ENCODE results near the gene KCNJ6. TPM values are rescaled to one million over a fixed set of nuclear protein-coding genes. Genes with fewer than 3 reads are reported as not detected.

The KCNJ6 gene
- not detected for total RNA-seq

GRCh38 chr21:37916310-37917051, at the start of gene KCNJ6:
KCNJ6 (minus strand) TSS chr21:37916457; CDS start chr21:37840682, 75,775 bp downstream.
- peaks cover 2% of the 10 kb centered on the region for H3K36me3 Mint-ChIP-seq
- CTCF ChIA-PET = no interaction called here
- H3K27ac Mint-ChIP-seq = no peak within 1 kb of the TSS
- DNase-seq (no peak), ATAC-seq (no peak)
- peaks cover 43% of the 10 kb centered on the region for H3K27me3 Mint-ChIP-seq
- H3K4me1 Mint-ChIP-seq = no peaks in the 10 kb centered on the region
- H3K4me3 Mint-ChIP-seq = no peak within 1 kb of the TSS
- H3K9me3 Mint-ChIP-seq (ENCODE audit: low read depth) = peaks cover 2% of the 10 kb centered on the region

- no peaks in the 10 kb centered on the region for H3K27me3 Mint-ChIP-seq
- H3K36me3 Mint-ChIP-seq = no peaks in the 10 kb centered on the region
- H3K27ac Mint-ChIP-seq = no peak overlapping the region
- ATAC-seq = no peak
- H3K9me3 Mint-ChIP-seq (ENCODE audit: low read depth) = no peaks in the 10 kb centered on the region
- DNase-seq = no peak
- H3K4me1 Mint-ChIP-seq = no peaks in the 10 kb centered on the region
- no peak overlapping the region for H3K4me3 Mint-ChIP-seq
- CTCF ChIA-PET = no interaction called here
Measured at GRCh38 chr21:37965088-37965805, 49.0 kb upstream of the KCNJ6 start.

- Mint-ChIP-seq H3K4me3 (no peak overlapping the region), H3K4me1 (no peaks in the 10 kb centered on the region), H3K36me3 (no peaks in the 10 kb centered on the region), H3K27me3 (no peaks in the 10 kb centered on the region), H3K9me3 (ENCODE audit: low read depth) (no peaks in the 10 kb centered on the region), H3K27ac (no peak overlapping the region)
- DNase-seq = no peak
- no peak for ATAC-seq
- CTCF ChIA-PET = no interaction called here
Measured at GRCh38 chr21:37958537-37958936, 42.3 kb upstream of the KCNJ6 start.

GRCh38 chr21:37956772-37957171, 40.5 kb upstream of the KCNJ6 start:
- no peaks in the 10 kb centered on the region for H3K36me3 Mint-ChIP-seq
- H3K4me1 Mint-ChIP-seq = no peaks in the 10 kb centered on the region
- DNase-seq (no peak), ATAC-seq (no peak)
- no peaks in the 10 kb centered on the region for H3K9me3 Mint-ChIP-seq (ENCODE audit: low read depth)
- H3K27ac Mint-ChIP-seq = no peak overlapping the region
- H3K27me3 Mint-ChIP-seq = no peaks in the 10 kb centered on the region
- CTCF ChIA-PET = no interaction called here
- H3K4me3 Mint-ChIP-seq = no peak overlapping the region

GRCh38 chr21:37945036-37945435, 28.8 kb upstream of the KCNJ6 start:
- Mint-ChIP-seq H3K4me1 (no peaks in the 10 kb centered on the region), H3K9me3 (ENCODE audit: low read depth) (no peaks in the 10 kb centered on the region), H3K27ac (no peak overlapping the region), H3K27me3 (no peaks in the 10 kb centered on the region), H3K36me3 (no peaks in the 10 kb centered on the region), H3K4me3 (no peak overlapping the region)
- ATAC-seq (no peak), DNase-seq (no peak)
- CTCF ChIA-PET = interaction anchor here (1.0 kb wide), 1 partner anchor 52 kb away, joined by 3 read pairs; no protein-coding TSS in a partner anchor

- Mint-ChIP-seq H3K4me1 (no peaks in the 10 kb centered on the region), H3K27ac (no peak overlapping the region), H3K9me3 (ENCODE audit: low read depth) (peaks cover 2% of the 10 kb centered on the region), H3K4me3 (no peak overlapping the region), H3K27me3 (no peaks in the 10 kb centered on the region), H3K36me3 (no peaks in the 10 kb centered on the region)
- DNase-seq (no peak), ATAC-seq (no peak)
- CTCF ChIA-PET = interaction anchor here (1.0 kb wide), 1 partner anchor 51 kb away, joined by 3 read pairs; no protein-coding TSS in a partner anchor
Measured at GRCh38 chr21:37944496-37944895, 28.2 kb upstream of the KCNJ6 start.

GRCh38 chr21:37940691-37941090, 24.4 kb upstream of the KCNJ6 start:
- CTCF ChIA-PET = no interaction called here
- Mint-ChIP-seq H3K4me3 (no peak overlapping the region), H3K4me1 (no peaks in the 10 kb centered on the region), H3K27me3 (no peaks in the 10 kb centered on the region), H3K9me3 (ENCODE audit: low read depth) (peaks cover 2% of the 10 kb centered on the region), H3K36me3 (no peaks in the 10 kb centered on the region), H3K27ac (no peak overlapping the region)
- ATAC-seq (no peak), DNase-seq (no peak)

- no peak overlapping the region for H3K27ac Mint-ChIP-seq
- CTCF ChIA-PET = no interaction called here
- no peak overlapping the region for H3K4me3 Mint-ChIP-seq
- H3K9me3 Mint-ChIP-seq (ENCODE audit: low read depth) = peaks cover 2% of the 10 kb centered on the region
- no peaks in the 10 kb centered on the region for H3K36me3 Mint-ChIP-seq
- ATAC-seq = no peak
- H3K4me1 Mint-ChIP-seq = no peaks in the 10 kb centered on the region
- DNase-seq = no peak
- no peaks in the 10 kb centered on the region for H3K27me3 Mint-ChIP-seq
Measured at GRCh38 chr21:37939838-37940237, 23.6 kb upstream of the KCNJ6 start.

GRCh38 chr21:37939251-37939650, 23.0 kb upstream of the KCNJ6 start:
- no peak overlapping the region for H3K4me3 Mint-ChIP-seq
- H3K36me3 Mint-ChIP-seq = no peaks in the 10 kb centered on the region
- ATAC-seq (no peak), DNase-seq (no peak)
- H3K27me3 Mint-ChIP-seq = no peaks in the 10 kb centered on the region
- H3K4me1 Mint-ChIP-seq = no peaks in the 10 kb centered on the region
- H3K27ac Mint-ChIP-seq = no peak overlapping the region
- H3K9me3 Mint-ChIP-seq (ENCODE audit: low read depth) = peaks cover 5% of the 10 kb centered on the region
- CTCF ChIA-PET = no interaction called here

- Mint-ChIP-seq H3K4me1 (no peaks in the 10 kb centered on the region), H3K27me3 (no peaks in the 10 kb centered on the region), H3K27ac (no peak overlapping the region), H3K36me3 (no peaks in the 10 kb centered on the region), H3K9me3 (ENCODE audit: low read depth) (peaks cover 8% of the 10 kb centered on the region), H3K4me3 (no peak overlapping the region)
- CTCF ChIA-PET = no interaction called here
- ATAC-seq = no peak
- DNase-seq = no peak
Measured at GRCh38 chr21:37937668-37938067, 21.4 kb upstream of the KCNJ6 start.

GRCh38 chr21:37936010-37936785, 19.9 kb upstream of the KCNJ6 start:
- no peak for ATAC-seq
- no peaks in the 10 kb centered on the region for H3K36me3 Mint-ChIP-seq
- H3K4me1 Mint-ChIP-seq = no peaks in the 10 kb centered on the region
- H3K27ac Mint-ChIP-seq = no peak overlapping the region
- peaks cover 11% of the 10 kb centered on the region for H3K9me3 Mint-ChIP-seq (ENCODE audit: low read depth)
- no peak overlapping the region for H3K4me3 Mint-ChIP-seq
- no peaks in the 10 kb centered on the region for H3K27me3 Mint-ChIP-seq
- DNase-seq = no peak
- CTCF ChIA-PET = no interaction called here

GRCh38 chr21:37932936-37933335, 16.7 kb upstream of the KCNJ6 start:
- DNase-seq (no peak), ATAC-seq (no peak)
- Mint-ChIP-seq H3K4me3 (no peak overlapping the region), H3K9me3 (ENCODE audit: low read depth) (peaks cover 9% of the 10 kb centered on the region), H3K27ac (no peak overlapping the region), H3K36me3 (no peaks in the 10 kb centered on the region), H3K4me1 (no peaks in the 10 kb centered on the region), H3K27me3 (no peaks in the 10 kb centered on the region)
- CTCF ChIA-PET = no interaction called here

GRCh38 chr21:37927711-37928110, 11.5 kb upstream of the KCNJ6 start:
- CTCF ChIA-PET = no interaction called here
- ATAC-seq (no peak), DNase-seq (no peak)
- Mint-ChIP-seq H3K36me3 (no peaks in the 10 kb centered on the region), H3K9me3 (ENCODE audit: low read depth) (peaks cover 3% of the 10 kb centered on the region), H3K4me3 (no peak overlapping the region), H3K4me1 (no peaks in the 10 kb centered on the region), H3K27me3 (no peaks in the 10 kb centered on the region), H3K27ac (no peak overlapping the region)

GRCh38 chr21:37921091-37921490, 4.8 kb upstream of the KCNJ6 start:
- Mint-ChIP-seq H3K4me1 (no peaks in the 10 kb centered on the region), H3K27ac (no peak overlapping the region), H3K36me3 (no peaks in the 10 kb centered on the region), H3K27me3 (peaks cover 23% of the 10 kb centered on the region), H3K4me3 (no peak overlapping the region), H3K9me3 (ENCODE audit: low read depth) (no peaks in the 10 kb centered on the region)
- DNase-seq = no peak
- ATAC-seq = no peak
- CTCF ChIA-PET = no interaction called here

Measured in activated CD8-positive, alpha-beta memory T cell treated with anti-CD3 and anti-CD28 coated beads, Interleukin-2, amount 10 ng/mL, durations not matched to agents 7 days and 5 days (primary cell).